BLaER1 (cell line): ENCODE data around the gene LMO7.

ENCODE experiments used
- H3K27ac ChIP-seq: shearing (Covaris generic); formaldehyde crosslinking; 2 replicates; pipeline ENCODE4 v1.8.1; 2022
- H3K27me3 ChIP-seq: shearing (Covaris generic); formaldehyde crosslinking; 2 replicates; pipeline ENCODE4 v1.8.1; 2022
- H3K36me3 ChIP-seq: shearing (Covaris generic); formaldehyde crosslinking; 2 replicates; pipeline ENCODE4 v1.8.1; 2022
- H3K4me1 ChIP-seq: shearing (Covaris generic); formaldehyde crosslinking; 2 replicates; pipeline ENCODE4 v1.8.1; 2022
- H3K4me2 ChIP-seq: shearing (Covaris generic); formaldehyde crosslinking; 2 replicates; pipeline ENCODE4 v1.8.1; 2022
- H3K4me3 ChIP-seq: shearing (Covaris generic); formaldehyde crosslinking; 2 replicates; pipeline ENCODE4 v1.8.1; 2022
- H3K9ac ChIP-seq: shearing (Covaris generic); formaldehyde crosslinking; 2 replicates; pipeline ENCODE4 v1.8.1; 2022
- H3K9me3 ChIP-seq: shearing (Covaris generic); formaldehyde crosslinking; 2 replicates; pipeline ENCODE4 v1.8.1; 2022
- H4K20me1 ChIP-seq: shearing (Covaris generic); formaldehyde crosslinking; 2 replicates; pipeline ENCODE4 v1.8.1; 2022
- Cebpa-rat ChIP-seq: shearing (Covaris generic); IDR thresholded peaks from 2 replicates; pipeline ENCODE4 v1.8.1; 2022

Gene LMO7

DNA sequence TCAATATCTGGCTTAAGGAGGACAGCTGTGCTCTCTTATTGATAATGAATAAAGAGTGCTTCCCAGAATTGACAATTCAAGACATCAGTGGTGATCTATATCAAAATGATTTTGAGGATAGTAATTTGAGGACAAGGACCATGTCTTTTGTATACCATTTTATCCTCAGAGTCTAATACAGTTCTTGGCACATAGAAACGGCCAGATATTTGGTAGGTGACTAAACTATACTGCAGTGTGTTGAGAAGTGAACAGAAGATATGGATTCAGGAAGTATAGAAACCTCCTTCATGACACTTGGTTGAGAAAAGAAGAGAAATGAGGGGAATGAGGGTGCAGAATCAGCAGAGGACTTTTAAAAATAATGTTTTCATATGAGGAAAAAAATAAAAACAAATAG lies 16.1 kb upstream of the LMO7 start:
- Histone ChIP-seq H3K27me3 (no peaks in the 10 kb centered on the region), H3K27ac (no peak overlapping the region), H3K9me3 (no peaks in the 10 kb centered on the region), H3K4me1 (no peaks in the 10 kb centered on the region), H4K20me1 (no peaks in the 10 kb centered on the region), H3K36me3 (peaks cover 17% of the 10 kb centered on the region; the same call in 1 of the 2 replicates), H3K4me3 (no peak overlapping the region), H3K4me2 (no peak overlapping the region), H3K9ac (no peak overlapping the region)
- no peak for TF ChIP-seq Cebpa-rat

DNA sequence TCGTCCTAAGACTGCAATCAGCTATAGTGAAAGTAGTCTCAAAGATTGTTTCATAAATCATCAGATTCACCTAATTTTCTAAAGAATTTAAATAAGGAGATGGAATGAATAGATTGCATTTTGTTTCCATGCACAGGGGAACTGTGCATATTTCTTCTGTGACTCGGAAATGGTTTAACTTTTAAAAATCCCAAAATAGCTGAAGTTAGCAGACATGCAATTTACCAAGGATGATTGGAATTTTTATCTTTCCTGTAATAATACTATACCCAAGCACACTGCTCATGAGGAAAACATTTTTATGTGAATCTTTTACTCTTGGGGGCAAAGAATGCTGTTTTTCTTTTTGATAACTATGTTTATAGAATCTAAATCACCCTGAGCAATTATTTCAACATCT lies 15.0 kb upstream of the LMO7 start:
- H4K20me1 ChIP-seq = no peaks in the 10 kb centered on the region
- H3K27ac ChIP-seq = no peak overlapping the region
- TF ChIP-seq Cebpa-rat = no peak
- no peak overlapping the region for H3K9ac ChIP-seq
- no peak overlapping the region for H3K4me3 ChIP-seq
- H3K27me3 ChIP-seq = no peaks in the 10 kb centered on the region
- H3K4me2 ChIP-seq = no peak overlapping the region
- H3K36me3 ChIP-seq = peaks cover 21% of the 10 kb centered on the region; the same call in 1 of the 2 replicates
- no peaks in the 10 kb centered on the region for H3K4me1 ChIP-seq
- H3K9me3 ChIP-seq = no peaks in the 10 kb centered on the region

DNA sequence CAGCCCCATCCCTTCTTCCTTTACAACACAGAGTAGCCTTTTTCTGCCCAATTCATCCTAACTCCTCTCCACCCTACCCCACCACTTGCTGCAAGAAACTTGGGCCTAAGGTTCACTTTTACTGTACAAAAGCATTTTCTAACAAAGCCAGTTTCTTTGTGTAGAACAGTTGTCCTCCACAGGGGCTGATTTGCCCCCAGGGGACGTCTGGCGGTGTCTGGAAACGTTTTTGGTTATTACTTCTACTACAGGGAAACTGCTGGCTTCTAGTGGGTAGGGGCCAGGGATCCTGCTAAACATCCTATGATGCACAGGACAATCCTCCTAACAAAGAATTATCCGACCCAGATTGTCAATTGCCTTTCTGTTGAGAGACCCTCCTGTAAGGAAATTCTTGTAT lies 7.3 kb upstream of the LMO7 start:
- peaks cover 13% of the 10 kb centered on the region for H3K4me1 ChIP-seq
- no peak overlapping the region for H3K27ac ChIP-seq
- no peak for TF ChIP-seq Cebpa-rat
- no peaks in the 10 kb centered on the region for H4K20me1 ChIP-seq
- peaks cover 8% of the 10 kb centered on the region; the same call in 1 of the 2 replicates for H3K36me3 ChIP-seq
- H3K4me3 ChIP-seq = no peak overlapping the region
- H3K9me3 ChIP-seq = no peaks in the 10 kb centered on the region
- H3K27me3 ChIP-seq = no peaks in the 10 kb centered on the region
- H3K9ac ChIP-seq = peak overlapping the region; percentile 38; the same call in 1 of the 2 replicates
- H3K4me2 ChIP-seq = peak overlapping the region; percentile 60

DNA sequence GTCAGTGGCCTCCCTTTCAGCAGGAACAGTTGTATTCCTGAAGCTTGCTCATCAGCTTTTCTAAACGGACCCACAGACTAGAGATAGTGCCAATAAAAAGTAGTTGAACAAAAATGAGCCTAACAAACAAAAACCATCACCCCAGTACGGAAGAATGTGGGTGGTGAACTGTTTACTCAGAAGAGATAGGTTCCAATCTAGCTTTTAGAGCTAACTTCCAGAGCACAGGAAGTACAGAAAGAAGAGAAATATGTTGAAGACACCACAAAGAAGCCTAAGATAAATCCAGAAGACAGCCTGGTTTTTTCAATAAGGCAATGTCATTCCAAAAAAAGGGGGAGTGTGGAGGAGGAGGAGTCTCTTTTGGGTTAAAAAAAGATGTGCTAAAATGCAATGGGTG lies 2.8 kb upstream of the LMO7 start:
- Histone ChIP-seq H3K9ac (no peak overlapping the region), H3K4me3 (no peak overlapping the region)
- TF ChIP-seq Cebpa-rat = no peak

DNA sequence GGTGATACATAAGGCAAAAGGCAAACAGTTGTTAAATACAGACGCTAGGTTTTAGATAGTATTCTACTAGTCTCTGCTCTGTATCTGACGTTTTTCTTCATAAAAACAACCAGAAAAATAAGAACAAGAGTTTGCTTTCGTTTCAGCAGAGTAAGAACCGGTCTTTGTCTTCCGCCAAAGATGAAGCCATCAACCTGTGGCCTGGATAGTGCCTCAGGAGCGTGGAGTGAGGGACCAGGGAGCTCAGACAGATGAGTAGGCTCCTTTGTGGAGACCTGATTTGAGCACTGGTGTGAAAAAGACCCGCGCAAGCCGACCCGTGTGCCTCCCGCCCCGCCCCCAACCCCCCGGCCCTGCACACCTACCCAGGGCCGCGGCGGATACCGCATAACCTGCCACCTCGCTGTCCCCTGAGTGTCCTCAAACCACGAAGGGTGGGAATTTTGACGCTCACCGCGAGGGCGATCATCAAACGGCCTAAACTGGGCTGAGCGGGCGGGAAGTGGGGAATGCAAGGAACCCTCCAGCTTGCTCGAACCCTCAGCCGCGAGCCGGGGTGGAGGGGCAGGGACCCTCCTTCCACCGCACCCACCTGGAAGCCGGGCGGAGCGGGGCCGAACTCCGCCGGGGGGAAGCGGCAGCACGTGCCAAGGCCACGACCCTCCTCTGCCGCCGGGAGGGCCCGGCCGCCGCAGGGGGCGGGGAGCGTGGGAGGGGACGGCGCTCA lies 866 bp upstream of the LMO7 start:
- Histone ChIP-seq H3K9me3 (no peaks in the 10 kb centered on the region), H3K27me3 (peaks cover 31% of the 10 kb centered on the region), H3K36me3 (no peaks in the 10 kb centered on the region), H3K4me1 (peaks cover 10% of the 10 kb centered on the region), H3K27ac (no peak overlapping the region), H3K4me3 (peak overlapping the region; percentile 72), H3K9ac (no peak overlapping the region; the same call in 1 of the 2 replicates), H4K20me1 (0 out of 2 replicates have a peak, but pooled peaks cover 5% of the 10 kb centered on the region), H3K4me2 (peak overlapping the region; percentile 98)
- TF ChIP-seq Cebpa-rat = no peak

More for the DNA sequence above, 2.8 kb upstream of the LMO7 start:
- H3K27me3 ChIP-seq = peaks cover 26% of the 10 kb centered on the region
- H3K4me2 ChIP-seq = no peak overlapping the region
- H3K27ac ChIP-seq = no peak overlapping the region
- H3K4me1 ChIP-seq = peaks cover 20% of the 10 kb centered on the region
- 0 out of 2 replicates have a peak, but pooled peaks cover 4% of the 10 kb centered on the region for H4K20me1 ChIP-seq
- no peaks in the 10 kb centered on the region for H3K36me3 ChIP-seq
- no peaks in the 10 kb centered on the region for H3K9me3 ChIP-seq

DNA sequence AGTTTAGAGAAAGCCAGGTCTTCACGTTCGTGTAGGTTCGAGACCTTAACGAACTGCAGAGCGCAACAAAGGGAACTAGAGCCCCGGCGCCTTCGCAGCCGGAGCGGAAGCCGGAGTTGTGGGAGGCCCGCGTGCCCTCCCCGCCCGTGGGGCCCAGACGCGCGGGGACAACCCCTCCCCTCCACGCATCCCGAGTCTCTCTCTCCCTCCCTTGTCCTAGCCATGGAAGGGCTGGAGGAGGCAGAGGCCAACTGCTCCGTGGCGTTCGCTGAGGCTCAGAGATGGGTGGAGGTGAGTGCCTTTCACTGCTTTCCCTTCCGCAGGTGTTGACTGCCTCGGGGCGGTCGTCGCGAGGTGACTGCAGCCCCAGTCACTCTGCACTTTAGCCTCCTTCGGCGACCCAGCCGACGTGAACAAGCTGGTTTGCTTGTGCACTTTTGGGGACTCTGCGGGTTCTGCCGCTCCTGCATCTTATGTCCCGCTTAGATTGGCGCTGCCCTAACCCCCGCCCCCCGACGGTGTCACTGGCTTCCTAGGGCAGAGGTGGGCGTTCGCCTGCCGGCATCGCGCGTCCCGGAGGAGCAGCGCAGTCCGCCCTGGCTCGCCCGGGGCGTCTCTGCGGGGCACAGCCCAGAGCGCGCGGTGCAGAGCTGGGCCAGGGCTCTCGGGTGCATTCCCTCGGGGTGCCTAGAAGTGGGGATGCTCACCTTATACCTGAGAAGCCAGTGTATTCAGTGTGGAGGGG lies 478 bp downstream of the LMO7 start:
- peaks cover 31% of the 10 kb centered on the region for H3K27me3 ChIP-seq
- peak overlapping the region; percentile 31; the same call in 1 of the 2 replicates for H3K27ac ChIP-seq
- no peaks in the 10 kb centered on the region for H3K36me3 ChIP-seq
- H3K9ac ChIP-seq = peak overlapping the region; percentile 72; the same call in 1 of the 2 replicates
- H3K9me3 ChIP-seq = no peaks in the 10 kb centered on the region
- H3K4me2 ChIP-seq = peak overlapping the region; percentile 98
- 0 out of 2 replicates have a peak, but pooled peaks cover 5% of the 10 kb centered on the region for H4K20me1 ChIP-seq
- peaks cover 10% of the 10 kb centered on the region for H3K4me1 ChIP-seq
- H3K4me3 ChIP-seq = peak overlapping the region; percentile 72
- no peak for TF ChIP-seq Cebpa-rat

DNA sequence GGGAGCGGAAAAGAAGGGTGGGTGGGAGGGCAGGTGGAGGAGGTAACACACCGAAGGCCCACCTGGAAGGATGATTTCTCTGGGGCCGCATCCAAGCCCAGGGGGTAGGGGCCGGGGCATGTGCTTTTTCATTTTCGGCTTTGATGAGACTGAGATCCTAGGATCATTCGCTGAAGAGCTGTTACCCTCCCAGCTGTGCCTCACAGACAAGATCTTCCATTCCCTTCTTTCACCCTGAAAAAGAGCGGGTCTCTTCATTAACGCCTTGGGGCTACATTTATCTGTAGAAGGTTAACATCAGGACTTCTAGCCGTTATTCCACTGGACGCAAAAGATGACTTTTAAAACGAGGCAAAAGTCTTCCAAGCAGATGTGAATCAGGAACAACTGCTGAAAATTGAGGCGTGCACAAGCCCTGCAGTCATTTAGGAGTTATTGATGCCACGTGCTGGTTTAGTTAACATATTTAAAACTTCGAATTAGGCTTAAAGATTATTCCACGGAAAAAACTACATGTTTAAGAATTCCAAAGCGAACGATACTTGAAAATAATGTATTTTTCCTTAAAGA lies 1.1 kb downstream of the LMO7 start:
- Histone ChIP-seq H3K9ac (no peak overlapping the region), H3K36me3 (no peaks in the 10 kb centered on the region), H3K27me3 (peaks cover 31% of the 10 kb centered on the region), H3K9me3 (no peaks in the 10 kb centered on the region), H3K4me3 (peak overlapping the region; percentile 72; the same call in 1 of the 2 replicates), H3K4me2 (peak overlapping the region; percentile 98), H4K20me1 (0 out of 2 replicates have a peak, but pooled peaks cover 5% of the 10 kb centered on the region), H3K4me1 (peaks cover 10% of the 10 kb centered on the region), H3K27ac (no peak overlapping the region)
- TF ChIP-seq Cebpa-rat = no peak

DNA sequence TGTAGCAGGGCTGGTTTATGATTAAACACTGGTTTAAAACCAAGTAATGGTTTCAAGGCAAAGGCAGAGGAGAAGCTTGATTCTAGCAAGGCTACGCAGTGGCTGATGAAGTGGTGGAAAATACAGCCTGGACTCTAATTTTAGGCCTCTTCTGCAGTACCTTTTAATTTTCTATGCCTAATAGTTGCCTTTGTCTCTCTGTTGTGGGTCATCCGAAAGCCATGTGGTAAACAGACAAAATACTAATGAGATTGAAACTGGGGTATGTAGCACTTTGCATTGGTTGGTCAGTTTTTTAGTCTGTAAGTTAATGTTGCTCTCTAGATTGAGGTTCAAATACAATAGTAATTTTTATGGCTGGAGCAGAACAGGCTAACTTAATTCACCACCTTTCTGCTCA lies 3.3 kb downstream of the LMO7 start:
- Histone ChIP-seq H3K4me3 (no peak overlapping the region), H3K27ac (no peak overlapping the region), H3K27me3 (peaks cover 31% of the 10 kb centered on the region), H3K9ac (no peak overlapping the region), H4K20me1 (0 out of 2 replicates have a peak, but pooled peaks cover 5% of the 10 kb centered on the region), H3K36me3 (no peaks in the 10 kb centered on the region), H3K4me1 (peaks cover 10% of the 10 kb centered on the region), H3K9me3 (no peaks in the 10 kb centered on the region), H3K4me2 (no peak overlapping the region)
- TF ChIP-seq Cebpa-rat = no peak

DNA sequence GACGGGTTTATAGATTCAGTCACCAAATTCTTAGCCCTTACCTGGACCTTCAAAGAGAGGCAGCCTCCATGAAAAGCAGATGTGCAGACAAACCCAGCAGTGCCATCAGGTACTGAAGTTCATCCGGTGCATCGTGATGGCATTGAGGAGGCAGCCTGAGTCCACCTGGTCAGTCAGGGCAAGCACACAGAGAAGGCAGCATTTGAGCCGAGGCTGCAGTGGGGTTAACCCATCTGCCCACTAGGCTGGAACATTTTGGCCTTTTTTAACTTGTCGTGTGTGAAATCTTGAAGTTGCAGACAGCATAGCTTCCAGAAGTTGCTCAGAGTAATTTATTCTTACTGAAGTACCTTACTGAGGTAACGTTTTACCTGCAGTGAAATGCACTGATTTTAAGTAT lies 4.9 kb downstream of the LMO7 start:
- TF ChIP-seq Cebpa-rat = no peak
- H3K36me3 ChIP-seq = no peaks in the 10 kb centered on the region
- no peaks in the 10 kb centered on the region for H3K9me3 ChIP-seq
- H3K4me1 ChIP-seq = peaks cover 5% of the 10 kb centered on the region; the same call in 1 of the 2 replicates
- no peak overlapping the region for H3K4me3 ChIP-seq
- 0 out of 2 replicates have a peak, but pooled peaks cover 5% of the 10 kb centered on the region for H4K20me1 ChIP-seq
- no peak overlapping the region for H3K9ac ChIP-seq
- no peak overlapping the region for H3K4me2 ChIP-seq
- peaks cover 25% of the 10 kb centered on the region for H3K27me3 ChIP-seq
- H3K27ac ChIP-seq = no peak overlapping the region

DNA sequence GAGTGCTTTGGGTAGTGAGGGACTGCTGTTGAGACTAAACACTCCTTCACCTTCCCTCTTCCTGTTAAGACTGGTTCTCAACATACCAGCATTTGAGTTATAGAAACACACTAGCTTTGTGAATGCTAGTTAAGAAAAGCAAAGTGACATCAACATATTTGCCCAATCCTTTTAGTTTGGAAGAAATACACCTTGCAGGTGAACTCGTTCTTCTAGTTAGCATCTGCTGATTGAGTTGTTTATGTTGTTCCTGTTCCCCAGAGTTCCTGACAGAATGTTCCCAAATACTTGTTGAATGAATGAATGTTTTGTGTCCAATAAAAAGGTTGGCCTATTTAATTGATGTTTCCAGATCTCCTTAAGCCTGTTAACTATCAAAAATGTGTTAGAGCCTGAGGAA lies 7.1 kb downstream of the LMO7 start:
- H4K20me1 ChIP-seq = 0 out of 2 replicates have a peak, but pooled peaks cover 2% of the 10 kb centered on the region
- no peaks in the 10 kb centered on the region for H3K9me3 ChIP-seq
- H3K36me3 ChIP-seq = no peaks in the 10 kb centered on the region
- H3K4me2 ChIP-seq = no peak overlapping the region
- H3K27ac ChIP-seq = no peak overlapping the region
- H3K27me3 ChIP-seq = peaks cover 6% of the 10 kb centered on the region
- no peak overlapping the region for H3K9ac ChIP-seq
- no peaks in the 10 kb centered on the region for H3K4me1 ChIP-seq
- no peak overlapping the region for H3K4me3 ChIP-seq
- TF ChIP-seq Cebpa-rat = no peak
